GM19372 (cell line): ENCODE measurements around the gene VASP.

ENCODE experiments used
- ATAC-seq: cut with Tn5 transposase; IDR thresholded peaks from one replicate; pipeline ENCODE4 v1.9.1; 2021; ENCODE audit warnings: mild to moderate bottlenecking, low read depth, moderate library complexity; ENCODE audit not compliant: unreplicated experiment

Gene VASP

GRCh38 chr19:45512881-45513483 lies 5.7 kb downstream of the VASP start:
- no peak for ATAC-seq

GRCh38 chr19:45514376-45515051 lies 7.2 kb downstream of the VASP start:
- no peak for ATAC-seq

- no peak for ATAC-seq
Observed at GRCh38 chr19:45515081-45515624, 7.9 kb downstream of the VASP start.

- ATAC-seq, result no peak
Observed at GRCh38 chr19:45515807-45516401, 8.6 kb downstream of the VASP start.

GRCh38 chr19:45517238-45517637 lies 10.0 kb downstream of the VASP start:
- ATAC-seq, result no peak

- no peak for ATAC-seq
Observed at GRCh38 chr19:45517641-45518468, 10.6 kb downstream of the VASP start.

GRCh38 chr19:45518469-45518826 lies 11.2 kb downstream of the VASP start:
- no peak for ATAC-seq

GRCh38 chr19:45522010-45522941 lies 15.0 kb downstream of the VASP start:
- ATAC-seq, result no peak

GRCh38 chr19:45523642-45524256 lies 16.5 kb downstream of the VASP start:
- ATAC-seq, result no peak

- no peak for ATAC-seq
Observed at GRCh38 chr19:45524575-45525129, 17.4 kb downstream of the VASP start.

GRCh38 chr19:45526143-45526542 lies 18.9 kb downstream of the VASP start:
- no peak for ATAC-seq

GRCh38 chr19:45526971-45527370 lies 19.7 kb downstream of the VASP start:
- no peak for ATAC-seq

GRCh38 chr19:45527731-45528130 lies 20.5 kb downstream of the VASP start:
- no peak for ATAC-seq

GRCh38 chr19:45528149-45528743 lies 21.0 kb downstream of the VASP start:
- no peak for ATAC-seq

- ATAC-seq, result no peak
Observed at GRCh38 chr19:45528744-45529419, 21.6 kb downstream of the VASP start.

GRCh38 chr19:45529420-45529785 lies 22.1 kb downstream of the VASP start:
- ATAC-seq, result no peak

- ATAC-seq, result no peak
Observed at GRCh38 chr19:45531349-45531748, 24.1 kb downstream of the VASP start.

- ATAC-seq, result no peak
Observed at GRCh38 chr19:45539459-45539858, 32.2 kb downstream of the VASP start.
